SK-MEL-5 (cell line): ENCODE data around the gene SLC6A11. TPM values are rescaled to one million over a fixed set of nuclear protein-coding genes. Genes with fewer than 3 reads are reported as not detected.

ENCODE experiments used
- DNase-seq: peaks from one replicate; pipeline ENCODE4 v3.0.0-alpha.2; 2016; ENCODE audit warnings: low read depth, low spot score
- in situ Hi-C: cut with HindIII; loops from 2 replicates; pipeline ENCODE4 v1.10.0; 2016; ENCODE audit warnings: low sequenced_read_pairs, high pct_unique_total_duplicates, low pct_unique_long_range_greater_than_20kb
- total RNA-seq: library from RNA; depleted of rRNA; stranded (reverse); fragments of >200 nt; shearing (Covaris generic); gene quantifications from 2 replicates; pipeline ENCODE4 v1.2.3, GENCODE V29; 2014

Gene SLC6A11
- total RNA-seq, 1 experiment from 2014 or later: 0.13 TPM

DNA sequence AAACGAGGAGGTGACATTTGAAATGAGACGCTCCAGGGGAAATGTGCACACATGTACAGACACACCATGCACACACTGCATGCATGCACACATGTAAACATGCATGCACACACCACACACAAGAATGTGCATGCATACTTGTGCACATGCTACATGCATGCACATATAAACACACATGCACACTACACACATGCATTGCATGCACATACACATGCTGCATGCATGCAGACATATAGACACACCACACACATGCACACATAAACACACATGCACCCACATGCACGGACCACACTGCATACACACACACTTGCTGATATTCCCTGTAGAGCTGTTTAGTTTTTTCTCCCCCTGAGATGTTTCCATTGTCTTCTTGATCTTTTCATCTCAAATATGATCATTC lies 138.7 kb downstream of the SLC6A11 start:
- in situ Hi-C loops: no loop called here
- DNase-seq: no peak

DNA sequence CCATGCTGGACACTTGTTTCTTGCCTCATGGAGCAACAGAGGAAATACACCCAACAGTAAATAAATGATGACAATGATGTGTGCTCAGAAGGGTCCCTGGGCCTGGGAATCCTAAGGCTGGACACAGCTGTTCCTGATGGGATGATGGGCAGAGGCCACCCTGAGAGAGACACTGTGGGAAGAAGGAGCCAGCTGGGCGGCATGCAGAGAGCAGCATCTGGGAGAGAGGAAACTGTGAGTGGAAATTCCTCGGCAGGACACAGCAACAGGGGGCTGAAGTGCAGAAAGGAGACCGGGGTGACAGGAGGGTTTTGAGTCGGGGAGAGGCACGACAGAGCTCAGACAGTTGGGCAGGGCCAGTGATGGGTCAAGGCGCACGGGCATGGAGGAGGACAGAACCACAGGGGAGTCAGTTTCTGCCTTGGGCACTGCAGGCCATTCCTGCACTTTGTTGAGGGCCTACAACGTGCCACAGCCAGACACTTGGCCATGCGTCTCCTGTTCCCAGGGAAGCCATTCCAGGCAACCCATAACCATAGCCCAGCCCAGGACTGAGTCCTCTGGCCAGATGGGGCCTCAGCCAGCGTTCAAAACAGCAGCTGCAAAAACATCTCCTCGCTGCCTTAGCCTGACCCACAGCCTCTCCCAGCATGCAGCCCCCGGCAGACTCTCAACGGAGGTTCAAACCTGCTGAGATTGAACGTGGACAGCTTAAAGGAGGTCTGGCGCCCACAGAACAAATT lies 139.9 kb downstream of the SLC6A11 start:
- in situ Hi-C loops: no loop called here
- no peak for DNase-seq

DNA sequence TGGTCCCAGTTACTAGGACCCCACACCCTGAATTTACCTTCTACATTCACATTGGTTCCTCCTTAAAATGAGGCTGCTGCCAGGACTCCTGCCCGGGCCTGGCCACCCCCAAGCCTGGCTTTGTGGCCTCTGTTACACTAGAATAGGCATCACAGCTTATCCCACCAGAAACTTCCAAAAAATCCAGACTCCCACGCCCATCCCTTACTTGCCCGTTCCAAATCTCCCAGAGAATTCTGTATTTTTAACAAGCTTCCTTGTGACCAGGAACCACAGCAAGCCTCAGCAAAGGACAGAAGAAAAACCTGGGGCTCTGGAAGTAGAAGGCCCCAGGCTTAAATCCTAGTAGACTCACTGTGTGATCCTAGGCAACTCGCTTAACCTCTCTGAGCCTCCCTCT lies 140.5 kb downstream of the SLC6A11 start:
- in situ Hi-C loops: no loop called here
- DNase-seq: no peak

DNA sequence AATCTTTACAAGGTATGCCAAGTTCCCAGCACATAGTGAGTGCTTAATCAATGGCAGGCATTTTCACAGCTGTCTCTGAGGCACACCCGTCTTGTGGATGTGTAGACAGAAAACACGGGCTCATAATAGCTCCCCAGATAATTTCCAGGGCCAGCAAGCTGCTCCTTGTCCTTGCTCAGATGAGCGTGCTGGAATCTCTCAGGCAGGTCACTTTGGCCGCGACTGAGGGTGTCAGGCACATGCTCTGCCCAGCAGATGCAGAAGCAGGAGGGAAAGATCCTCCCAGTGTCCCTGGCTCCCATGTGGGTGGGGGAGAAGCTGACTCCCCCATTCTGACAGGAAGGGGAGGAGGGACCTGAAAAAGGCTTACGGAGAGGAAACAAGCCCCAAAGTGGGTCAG lies 141.0 kb downstream of the SLC6A11 start:
- in situ Hi-C loops: no loop called here
- DNase-seq: no peak

DNA sequence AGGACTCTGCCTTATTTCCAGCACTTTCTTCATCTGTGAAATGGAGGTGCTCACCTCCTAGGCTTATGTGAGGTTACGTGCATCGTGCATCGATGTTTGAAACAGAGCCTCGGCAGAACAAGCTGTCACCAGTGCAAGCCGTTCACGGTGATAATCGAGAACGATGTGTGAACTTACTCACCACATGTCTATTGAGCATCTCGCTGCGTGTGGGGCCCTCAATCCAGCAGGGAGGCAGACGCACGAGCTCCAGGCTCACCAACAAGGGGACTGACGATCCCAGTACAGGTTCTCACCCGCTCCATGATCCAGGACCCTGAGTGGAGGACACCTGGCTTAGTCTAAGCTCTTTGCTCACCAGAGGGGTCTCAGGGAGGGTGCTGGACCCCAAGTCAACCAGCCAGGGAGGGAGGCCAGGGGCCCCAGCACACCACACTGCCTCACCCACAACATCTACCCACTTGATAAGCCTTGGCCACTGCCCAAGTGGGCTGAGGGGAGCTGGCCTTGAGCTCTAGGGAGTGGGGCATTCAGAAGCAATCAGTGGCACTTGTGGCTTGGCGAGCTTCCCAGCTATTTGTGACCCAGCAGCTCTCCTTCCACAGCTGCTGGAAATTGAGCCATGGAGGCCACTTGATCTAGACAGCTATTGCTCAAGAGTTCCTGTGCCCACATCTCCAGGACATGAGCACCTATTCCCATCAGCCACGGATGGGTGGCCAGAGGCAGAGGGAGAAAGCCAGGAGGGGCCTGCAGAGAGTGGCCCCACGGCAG lies 142.1 kb downstream of the SLC6A11 start:
- DNase-seq: no peak
- in situ Hi-C loops: no loop called here

DNA sequence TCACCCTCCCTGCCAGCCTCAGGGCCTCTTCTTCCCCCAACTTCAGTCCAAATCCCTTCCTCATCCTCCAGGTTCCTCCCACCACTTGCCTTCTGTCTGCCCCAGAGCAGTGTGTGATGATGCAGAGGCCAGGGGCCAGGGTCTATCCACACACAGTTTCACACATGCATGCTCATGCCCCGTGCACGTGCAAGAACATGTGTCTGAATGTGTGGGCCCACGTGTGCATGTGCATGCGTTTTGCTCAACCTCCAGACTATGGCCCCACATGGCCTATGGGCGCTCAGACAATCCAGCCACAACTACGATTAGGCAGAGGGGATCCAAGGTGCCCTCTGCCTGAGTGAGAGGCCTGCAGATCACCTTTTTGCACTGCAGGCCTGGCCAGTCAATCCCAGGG lies 144.2 kb downstream of the SLC6A11 start:
- DNase-seq: no peak
- in situ Hi-C loops: no loop called here

DNA sequence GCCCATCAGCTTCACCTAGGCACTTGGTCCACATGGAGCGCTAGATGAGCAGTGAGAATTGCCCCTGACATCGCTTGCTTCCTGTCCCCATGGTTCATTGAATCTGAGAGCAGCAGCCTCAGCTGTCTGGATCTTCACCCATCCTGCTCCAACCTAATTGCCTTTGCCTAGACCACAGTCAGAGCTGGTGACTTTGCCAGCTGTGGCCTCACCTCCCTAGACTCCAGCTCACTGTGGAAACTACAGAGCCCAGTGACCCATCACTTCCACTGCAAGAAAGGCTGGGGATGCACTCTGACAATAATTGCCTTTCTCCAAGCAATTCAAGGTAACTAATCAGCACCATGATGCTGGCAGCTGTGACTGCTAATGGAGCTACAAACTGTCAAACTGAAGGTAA lies 145.9 kb downstream of the SLC6A11 start:
- DNase-seq: no peak
- in situ Hi-C loops: no loop called here

DNA sequence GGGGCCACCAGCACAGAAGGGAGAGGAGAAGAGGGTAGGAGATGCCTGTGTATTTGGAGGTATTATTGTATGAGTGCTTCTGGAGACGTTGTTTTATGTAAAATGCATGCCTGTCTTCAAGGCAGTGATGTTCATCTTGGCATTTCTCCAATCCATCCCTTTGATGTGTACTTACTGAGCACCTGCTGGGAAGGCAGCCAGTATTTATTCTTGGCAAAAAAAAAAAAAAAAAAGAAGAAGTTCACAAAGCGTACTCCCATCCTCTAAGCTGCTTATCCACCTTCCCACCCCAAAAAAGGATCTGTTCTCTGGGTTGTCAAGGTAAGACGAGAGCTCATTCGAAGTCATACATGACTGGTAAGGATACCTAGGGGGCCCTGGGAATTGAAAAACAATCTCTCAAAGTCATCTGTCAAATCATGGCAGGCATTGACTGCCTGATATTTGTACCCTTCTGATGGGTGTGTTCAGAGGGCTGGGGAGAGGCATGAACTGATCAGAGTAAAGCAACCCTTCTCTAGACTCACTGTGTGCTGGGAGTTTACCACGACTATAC lies 146.5 kb downstream of the SLC6A11 start:
- in situ Hi-C loops: no loop called here
- no peak for DNase-seq

DNA sequence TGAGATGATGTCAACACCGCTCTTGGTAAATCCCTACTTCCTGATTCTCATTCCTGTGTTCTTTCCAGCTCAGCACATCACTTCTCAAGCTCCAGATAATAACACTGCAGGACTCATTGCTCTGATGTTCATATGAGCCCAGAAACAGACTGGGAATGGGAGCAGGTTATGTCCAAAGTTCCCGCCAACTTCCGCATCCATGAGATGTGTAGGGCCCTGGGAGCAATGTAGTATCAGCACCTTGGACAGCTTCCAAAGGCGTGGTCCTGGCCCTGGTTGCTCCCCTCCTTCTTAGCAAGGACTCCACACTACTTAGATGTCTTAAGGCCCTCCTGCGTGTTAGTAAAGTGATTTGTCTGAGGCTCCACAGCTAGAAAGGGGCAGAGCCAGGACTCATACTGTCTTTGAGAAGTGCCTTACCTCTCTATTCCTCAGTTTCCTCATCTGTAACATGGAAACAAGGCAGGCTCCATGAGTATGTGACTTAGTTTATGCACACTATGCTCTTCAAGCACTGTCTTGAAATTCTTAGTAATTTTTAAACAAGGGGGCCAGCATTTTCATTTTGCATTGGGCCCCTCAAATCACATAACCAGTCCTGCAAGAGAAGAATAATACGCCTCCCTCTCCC lies 148.6 kb downstream of the SLC6A11 start:
- peak; percentile 20 for DNase-seq
- in situ Hi-C loops: no loop called here

DNA sequence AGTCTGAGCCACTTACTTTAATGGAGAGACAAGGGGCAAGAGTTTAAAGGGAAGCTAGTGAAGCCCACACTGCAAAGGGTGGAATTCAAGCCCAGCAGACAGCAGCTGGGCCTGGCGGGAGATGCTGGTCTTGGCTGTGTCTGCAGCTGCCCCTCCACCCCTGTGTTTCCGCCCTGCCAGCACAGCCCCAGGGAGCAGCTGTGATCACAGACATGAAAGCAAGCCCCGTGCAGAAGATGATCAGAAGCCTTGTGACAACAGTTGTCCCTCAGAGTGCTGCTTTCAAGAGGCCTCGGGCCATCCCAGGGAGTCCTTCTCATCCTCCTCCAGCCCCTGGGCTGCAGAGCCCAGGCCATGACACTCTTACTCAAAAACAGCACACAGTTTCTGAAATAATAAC lies 152.4 kb downstream of the SLC6A11 start:
- in situ Hi-C loops: no loop called here
- DNase-seq: no peak

DNA sequence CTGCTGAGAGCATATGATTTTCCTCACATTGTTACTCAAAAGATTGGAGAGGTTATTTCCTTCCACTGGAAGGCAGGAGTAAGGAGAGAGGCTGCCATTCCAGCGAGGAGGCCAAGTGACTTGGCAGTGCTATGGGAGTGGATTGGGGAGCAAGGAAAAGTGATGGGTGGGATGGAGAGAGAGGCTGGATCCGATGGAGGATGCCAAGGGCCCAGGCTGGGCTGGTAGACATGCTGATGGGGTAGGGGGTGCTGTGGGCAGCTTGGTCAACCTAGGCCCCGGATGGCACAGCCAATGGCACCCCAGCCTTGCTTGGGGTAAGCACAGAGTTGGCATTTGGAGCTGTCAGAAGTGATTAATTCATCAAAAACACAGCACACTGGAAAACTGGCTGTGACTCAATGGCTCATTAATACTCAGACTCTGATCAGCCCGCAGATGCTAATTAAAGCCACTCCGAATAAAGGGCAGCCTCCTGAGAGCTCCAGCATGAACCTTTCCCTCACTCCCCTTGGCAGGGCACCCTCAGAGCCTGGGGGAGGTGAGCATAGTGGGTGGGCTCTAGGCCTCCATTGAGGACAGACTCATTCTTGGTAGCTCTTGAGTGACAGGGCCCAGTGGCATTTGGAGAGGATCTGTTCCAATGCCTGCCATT lies 154.4 kb downstream of the SLC6A11 start:
- in situ Hi-C loops: no loop called here
- DNase-seq: no peak

DNA sequence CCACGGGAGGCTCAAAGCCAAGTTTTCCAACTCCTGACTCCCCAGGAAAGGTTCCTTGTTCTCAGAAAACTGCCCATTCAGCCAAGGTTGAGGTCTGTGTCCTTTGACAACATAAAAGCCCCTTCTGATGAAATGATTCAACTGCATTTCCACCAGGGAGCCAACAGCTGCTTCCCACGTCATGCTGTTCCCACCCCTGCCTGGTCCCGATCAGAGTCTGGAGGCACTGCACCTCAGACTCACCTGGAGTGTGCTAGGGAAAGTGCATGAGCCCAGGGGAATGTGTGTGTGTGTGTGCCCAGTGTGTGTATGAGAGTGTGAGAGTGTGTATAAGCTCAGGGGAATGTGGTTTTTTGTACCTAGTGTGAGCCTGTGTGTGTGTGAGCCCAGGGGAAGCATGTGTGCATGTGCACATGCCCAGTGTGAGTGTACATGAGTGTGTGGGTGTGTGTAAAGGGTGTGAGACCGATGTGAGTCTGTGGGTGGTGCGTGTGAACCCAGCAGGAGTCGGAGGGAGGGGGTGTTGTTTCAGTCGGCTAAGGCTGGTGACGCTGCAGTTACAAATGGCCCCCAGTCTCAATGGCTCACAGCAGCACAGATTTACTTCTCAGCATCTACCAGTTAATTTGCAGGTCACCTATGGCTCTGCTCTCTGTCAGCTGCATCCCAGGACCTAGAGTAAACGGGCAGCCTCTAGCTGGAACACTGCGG lies 156.2 kb downstream of the SLC6A11 start:
- in situ Hi-C loops: no loop called here
- DNase-seq: no peak

DNA sequence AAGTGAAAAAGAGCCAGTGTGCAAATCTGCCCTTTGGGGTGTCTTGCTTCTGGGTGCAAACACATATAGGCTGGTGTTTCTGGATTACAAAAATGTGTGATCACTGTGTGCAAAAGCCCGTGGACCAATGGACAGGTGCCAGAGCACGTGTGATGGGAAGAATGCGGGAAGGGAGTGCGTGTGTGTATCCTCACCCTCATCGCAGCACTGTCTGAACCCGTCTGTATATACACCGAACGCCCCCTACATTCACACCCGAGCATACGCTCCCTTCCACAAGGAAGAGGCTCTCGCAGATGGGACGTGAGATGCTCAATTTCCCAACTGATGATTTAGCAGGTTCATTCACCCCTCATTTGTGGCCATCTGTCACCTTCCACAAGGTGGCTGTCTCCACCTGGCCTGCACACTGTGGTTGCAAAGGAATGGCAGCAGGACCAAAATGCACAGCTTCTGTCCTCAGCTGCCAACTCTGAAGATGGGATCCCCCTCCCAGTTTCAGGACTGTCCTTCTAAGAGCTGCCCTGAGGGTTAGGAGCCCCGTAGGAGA lies 157.1 kb downstream of the SLC6A11 start:
- no peak for DNase-seq
- in situ Hi-C loops: no loop called here

DNA sequence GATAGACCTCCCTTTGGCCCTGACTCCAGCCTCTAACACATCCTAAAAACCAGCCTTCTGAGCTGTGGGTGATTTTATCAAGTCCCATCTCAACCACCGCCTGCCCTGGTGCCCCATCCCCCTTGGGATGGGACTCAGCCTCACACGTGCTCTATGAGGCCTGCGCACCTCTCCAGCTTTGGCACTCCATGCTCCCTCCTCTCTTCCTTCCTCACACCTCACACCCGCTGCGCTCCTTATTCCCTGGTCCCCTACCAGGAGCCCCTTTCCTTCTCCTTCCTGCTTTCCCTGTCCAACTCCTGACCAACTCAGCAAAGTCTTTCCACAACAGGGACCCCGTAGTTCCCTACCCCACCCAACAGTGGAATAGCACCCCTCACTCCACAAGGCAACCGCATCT lies 158.1 kb downstream of the SLC6A11 start:
- in situ Hi-C loops: no loop called here

DNA sequence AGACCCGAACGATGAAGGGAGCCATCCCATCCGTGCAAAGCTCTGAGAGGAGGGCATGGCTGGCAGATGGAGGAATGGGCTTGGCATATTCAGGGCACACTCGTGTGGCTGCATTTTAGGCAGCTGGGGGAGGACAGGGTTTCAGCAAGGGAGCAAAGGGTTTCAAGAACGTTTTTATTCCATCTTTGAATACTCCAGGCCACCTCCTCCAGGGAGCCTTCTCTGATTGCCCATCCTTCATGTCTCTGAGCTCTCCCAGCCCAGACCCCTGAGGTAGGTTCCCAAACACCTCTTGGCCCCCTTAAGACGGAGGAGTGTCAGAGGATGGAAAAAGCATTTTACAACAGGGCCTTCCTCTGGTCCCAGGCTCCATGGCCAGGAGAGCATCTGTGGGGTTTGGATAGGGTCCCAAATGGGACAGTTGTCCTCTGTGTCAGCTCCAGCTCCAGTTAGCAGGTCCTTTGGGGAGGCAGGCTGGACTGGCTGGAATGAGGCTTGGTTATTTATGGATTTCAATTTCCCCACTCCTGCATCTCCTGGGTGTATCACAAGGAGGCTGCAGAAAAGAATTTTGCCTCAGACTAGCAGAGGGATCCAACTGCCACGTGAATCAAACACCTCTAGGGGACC lies 158.8 kb downstream of the SLC6A11 start:
- in situ Hi-C loops: no loop called here
- no peak for DNase-seq

More for the DNA sequence above, 158.1 kb downstream of the SLC6A11 start:
- no peak for DNase-seq

DNA sequence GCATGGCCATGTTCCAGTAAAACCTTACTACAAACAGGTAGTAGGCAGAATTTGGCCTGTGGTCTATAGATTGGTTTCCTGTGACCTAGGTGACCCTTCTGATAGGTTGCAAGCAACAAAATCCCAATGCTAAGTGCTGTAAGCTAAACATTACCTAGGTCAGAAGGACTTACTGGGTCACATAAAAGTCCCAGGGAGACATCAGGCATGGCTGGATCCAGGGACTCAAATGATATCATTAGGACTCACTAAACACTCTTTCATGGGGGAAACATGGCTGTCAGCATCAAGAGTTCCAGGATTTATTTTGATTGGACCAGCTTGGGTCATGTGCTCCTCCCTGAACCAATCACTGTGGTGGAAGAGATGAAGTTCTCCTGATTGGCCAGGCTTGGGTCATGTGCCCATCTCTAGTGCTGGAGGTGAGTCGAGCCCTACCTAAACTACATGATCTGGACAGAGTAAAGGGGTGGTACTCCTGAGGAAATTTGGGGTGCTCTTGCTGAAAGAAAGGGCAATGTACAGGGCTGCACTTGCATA lies 159.7 kb downstream of the SLC6A11 start:
- DNase-seq: peak; percentile 13
- in situ Hi-C loops: no loop called here
